NB4 (cell line): ENCODE data around the gene SHPK.
"Not testable (repeated sequence)": the region's sequence is repeated elsewhere in the genome, so short reads cannot be mapped to it uniquely, and the experiment has no call there.

Experiments used
- POLR2A ChIP-seq: IDR thresholded peaks from 2 replicates; pipeline ENCODE4 v1.6.1; 2011; ENCODE audit warnings: mild to moderate bottlenecking; ENCODE audit not compliant: insufficient read length; ENCODE audit errors: extremely low read depth
- TF ChIP-seq, protein P1 (sequence below): IDR thresholded peaks from one replicate; pipeline ENCODE4 v1.5.1; 2012; ENCODE audit warnings: low read depth, low read length
- TF ChIP-seq, protein P2 (sequence below): IDR thresholded peaks from 2 replicates; pipeline ENCODE4 v1.6.1; 2011; ENCODE audit warnings: low read depth, low read length

DNA sequence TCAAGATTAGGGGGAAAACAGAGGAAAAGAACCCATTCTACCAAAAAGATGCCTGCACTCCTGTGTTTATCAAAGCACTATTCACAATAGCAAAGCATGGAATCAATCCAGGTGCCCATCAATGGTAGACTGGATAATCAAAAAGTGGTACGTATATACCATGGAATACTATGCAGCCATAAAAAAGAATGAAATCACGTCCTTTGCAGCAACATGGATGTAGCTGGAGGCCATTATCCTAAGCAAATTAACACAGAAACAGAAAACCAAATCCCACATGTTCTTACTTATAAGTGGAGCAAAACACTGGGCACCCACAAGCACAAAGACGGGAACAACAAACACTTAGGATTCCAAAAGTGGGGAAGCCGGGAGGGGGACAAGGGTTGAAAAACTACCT, 57.4 kb downstream of the SHPK start:
- TF ChIP-seq, protein P1, sequence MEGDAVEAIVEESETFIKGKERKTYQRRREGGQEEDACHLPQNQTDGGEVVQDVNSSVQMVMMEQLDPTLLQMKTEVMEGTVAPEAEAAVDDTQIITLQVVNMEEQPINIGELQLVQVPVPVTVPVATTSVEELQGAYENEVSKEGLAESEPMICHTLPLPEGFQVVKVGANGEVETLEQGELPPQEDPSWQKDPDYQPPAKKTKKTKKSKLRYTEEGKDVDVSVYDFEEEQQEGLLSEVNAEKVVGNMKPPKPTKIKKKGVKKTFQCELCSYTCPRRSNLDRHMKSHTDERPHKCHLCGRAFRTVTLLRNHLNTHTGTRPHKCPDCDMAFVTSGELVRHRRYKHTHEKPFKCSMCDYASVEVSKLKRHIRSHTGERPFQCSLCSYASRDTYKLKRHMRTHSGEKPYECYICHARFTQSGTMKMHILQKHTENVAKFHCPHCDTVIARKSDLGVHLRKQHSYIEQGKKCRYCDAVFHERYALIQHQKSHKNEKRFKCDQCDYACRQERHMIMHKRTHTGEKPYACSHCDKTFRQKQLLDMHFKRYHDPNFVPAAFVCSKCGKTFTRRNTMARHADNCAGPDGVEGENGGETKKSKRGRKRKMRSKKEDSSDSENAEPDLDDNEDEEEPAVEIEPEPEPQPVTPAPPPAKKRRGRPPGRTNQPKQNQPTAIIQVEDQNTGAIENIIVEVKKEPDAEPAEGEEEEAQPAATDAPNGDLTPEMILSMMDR, result not testable (repeated sequence)
- TF ChIP-seq POLR2A, result not testable (repeated sequence)
- TF ChIP-seq, protein P2, sequence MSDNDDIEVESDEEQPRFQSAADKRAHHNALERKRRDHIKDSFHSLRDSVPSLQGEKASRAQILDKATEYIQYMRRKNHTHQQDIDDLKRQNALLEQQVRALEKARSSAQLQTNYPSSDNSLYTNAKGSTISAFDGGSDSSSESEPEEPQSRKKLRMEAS, result not testable (repeated sequence)
